Activated T-helper 2 cell treated with anti-CD3 and anti-CD28 coated beads, Interferon-gamma antibody, Interleukin-2, Interleukin-4, amounts not matched to agents 10 μg/mL and 5 μg/mL and 100 μg/mL, durations not matched to agents 14 hours and 24 hours and 36 hours (primary cell): ENCODE results near the gene EPB41L1. TPM values are rescaled to one million over a fixed set of nuclear protein-coding genes. Genes with fewer than 3 reads are reported as not detected.

Experiments used
- DNase-seq: peaks from one replicate; pipeline ENCODE4 v3.0.0; 2021; ENCODE audit warnings: low spot score
- H3K27ac Mint-ChIP-seq: one replicate; pipeline ENCODE4 v1.8.0; 2021; ENCODE audit warnings: mixed read lengths
- H3K27me3 Mint-ChIP-seq: one replicate; pipeline ENCODE4 v1.8.0; 2021; ENCODE audit warnings: low read depth, mixed read lengths
- H3K36me3 Mint-ChIP-seq: one replicate; pipeline ENCODE4 v1.8.0; 2021; ENCODE audit warnings: low read depth, mixed read lengths
- H3K4me1 Mint-ChIP-seq: one replicate; pipeline ENCODE4 v1.8.0; 2021; ENCODE audit warnings: low read depth, mixed read lengths
- H3K4me3 Mint-ChIP-seq: one replicate; pipeline ENCODE4 v1.8.0; 2021; ENCODE audit warnings: low read depth, mild to moderate bottlenecking, moderate library complexity, mixed read lengths
- H3K9me3 Mint-ChIP-seq: one replicate; pipeline ENCODE4 v1.8.0; 2021; ENCODE audit warnings: mixed read lengths
- intact Hi-C: fragments of 100-400 bp; cut with micrococcal nuclease; formaldehyde crosslinking; loops from one replicate; pipeline ENCODE4 v1.15.1; 2023
- total RNA-seq: library from RNA; stranded (reverse); gene quantifications from 2 replicates; pipeline ENCODE4 v1.2.3, GENCODE V29; 2022

The EPB41L1 gene
- total RNA-seq, 1 donor from 2014 or later = 0.41 TPM

- Mint-ChIP-seq H3K4me1 (peaks cover 2% of the 10 kb centered on the region), H3K36me3 (peaks cover 58% of the 10 kb centered on the region), H3K27ac (no peak overlapping the region), H3K27me3 (no peaks in the 10 kb centered on the region), H3K9me3 (no peaks in the 10 kb centered on the region), H3K4me3 (no peak overlapping the region)
- intact Hi-C loops = no loop called here
- no peak for DNase-seq
Observed at GRCh38 chr20:36253036-36253435, 98.5 kb downstream of the EPB41L1 start.

GRCh38 chr20:36254076-36254475, 99.5 kb downstream of the EPB41L1 start:
- intact Hi-C loops = no loop called here

GRCh38 chr20:36255445-36255844, 100.9 kb downstream of the EPB41L1 start:
- no peaks in the 10 kb centered on the region for H3K9me3 Mint-ChIP-seq
- no peak overlapping the region for H3K4me3 Mint-ChIP-seq
- H3K27me3 Mint-ChIP-seq = no peaks in the 10 kb centered on the region
- intact Hi-C loops = no loop called here
- peaks cover 39% of the 10 kb centered on the region for H3K36me3 Mint-ChIP-seq
- H3K4me1 Mint-ChIP-seq = no peaks in the 10 kb centered on the region
- H3K27ac Mint-ChIP-seq = no peak overlapping the region
- DNase-seq = no peak

More at GRCh38 chr20:36254076-36254475, 99.5 kb downstream of the EPB41L1 start:
- Mint-ChIP-seq H3K4me1 (peaks cover 2% of the 10 kb centered on the region), H3K27me3 (no peaks in the 10 kb centered on the region), H3K9me3 (no peaks in the 10 kb centered on the region), H3K27ac (no peak overlapping the region), H3K4me3 (no peak overlapping the region), H3K36me3 (peaks cover 47% of the 10 kb centered on the region)
- DNase-seq = no peak

- no peaks in the 10 kb centered on the region for H3K9me3 Mint-ChIP-seq
- H3K4me1 Mint-ChIP-seq = no peaks in the 10 kb centered on the region
- peaks cover 20% of the 10 kb centered on the region for H3K36me3 Mint-ChIP-seq
- no peak for DNase-seq
- no peak overlapping the region for H3K27ac Mint-ChIP-seq
- no peaks in the 10 kb centered on the region for H3K27me3 Mint-ChIP-seq
- no peak overlapping the region for H3K4me3 Mint-ChIP-seq
- intact Hi-C loops = loop anchor here (10.0 kb wide), 1 partner anchor 175 kb away; no protein-coding TSS in a partner anchor
Observed at GRCh38 chr20:36259177-36260061, 104.9 kb downstream of the EPB41L1 start.

- DNase-seq = no peak
- Mint-ChIP-seq H3K27ac (no peak overlapping the region), H3K36me3 (peaks cover 14% of the 10 kb centered on the region), H3K9me3 (no peaks in the 10 kb centered on the region), H3K4me1 (no peaks in the 10 kb centered on the region), H3K27me3 (no peaks in the 10 kb centered on the region), H3K4me3 (no peak overlapping the region)
- intact Hi-C loops = loop anchor here (10.0 kb wide), 1 partner anchor 174 kb away; no protein-coding TSS in a partner anchor
Observed at GRCh38 chr20:36260316-36260715, 105.8 kb downstream of the EPB41L1 start.

- no peak overlapping the region for H3K27ac Mint-ChIP-seq
- intact Hi-C loops = loop anchor here (10.0 kb wide), 1 partner anchor 173 kb away; no protein-coding TSS in a partner anchor
- H3K4me1 Mint-ChIP-seq = no peaks in the 10 kb centered on the region
- no peaks in the 10 kb centered on the region for H3K9me3 Mint-ChIP-seq
- no peak for DNase-seq
- H3K36me3 Mint-ChIP-seq = peaks cover 6% of the 10 kb centered on the region
- H3K4me3 Mint-ChIP-seq = no peak overlapping the region
- H3K27me3 Mint-ChIP-seq = no peaks in the 10 kb centered on the region
Observed at GRCh38 chr20:36261389-36262105, 107.0 kb downstream of the EPB41L1 start.

GRCh38 chr20:36262440-36262839, 107.9 kb downstream of the EPB41L1 start:
- Mint-ChIP-seq H3K9me3 (no peaks in the 10 kb centered on the region), H3K4me3 (no peak overlapping the region), H3K4me1 (no peaks in the 10 kb centered on the region), H3K36me3 (no peaks in the 10 kb centered on the region), H3K27ac (no peak overlapping the region), H3K27me3 (no peaks in the 10 kb centered on the region)
- intact Hi-C loops = loop anchor here (10.0 kb wide), 1 partner anchor 172 kb away; no protein-coding TSS in a partner anchor
- DNase-seq = no peak

- Mint-ChIP-seq H3K27ac (no peak overlapping the region), H3K36me3 (no peaks in the 10 kb centered on the region), H3K27me3 (peaks cover 2% of the 10 kb centered on the region), H3K4me3 (no peak overlapping the region), H3K9me3 (no peaks in the 10 kb centered on the region), H3K4me1 (no peaks in the 10 kb centered on the region)
- DNase-seq = no peak
- intact Hi-C loops = loop anchor here (10.0 kb wide), 1 partner anchor 170 kb away; no protein-coding TSS in a partner anchor
Observed at GRCh38 chr20:36264426-36265246, 110.1 kb downstream of the EPB41L1 start.

GRCh38 chr20:36266189-36266588, 111.6 kb downstream of the EPB41L1 start:
- no peak overlapping the region for H3K4me3 Mint-ChIP-seq
- intact Hi-C loops = loop anchor here (10.0 kb wide), 1 partner anchor 169 kb away; no protein-coding TSS in a partner anchor
- no peaks in the 10 kb centered on the region for H3K9me3 Mint-ChIP-seq
- no peaks in the 10 kb centered on the region for H3K36me3 Mint-ChIP-seq
- peaks cover 2% of the 10 kb centered on the region for H3K27me3 Mint-ChIP-seq
- DNase-seq = no peak
- H3K4me1 Mint-ChIP-seq = no peaks in the 10 kb centered on the region
- no peak overlapping the region for H3K27ac Mint-ChIP-seq

- no peaks in the 10 kb centered on the region for H3K9me3 Mint-ChIP-seq
- H3K4me1 Mint-ChIP-seq = no peaks in the 10 kb centered on the region
Observed at GRCh38 chr20:36267605-36268381, 113.3 kb downstream of the EPB41L1 start.

GRCh38 chr20:36268440-36269342, 114.2 kb downstream of the EPB41L1 start:
- intact Hi-C loops = loop anchor here (10.0 kb wide), 1 partner anchor 166 kb away; no protein-coding TSS in a partner anchor
- Mint-ChIP-seq H3K27me3 (peaks cover 2% of the 10 kb centered on the region), H3K9me3 (no peaks in the 10 kb centered on the region), H3K36me3 (no peaks in the 10 kb centered on the region), H3K4me1 (no peaks in the 10 kb centered on the region), H3K27ac (no peak overlapping the region), H3K4me3 (no peak overlapping the region)
- no peak for DNase-seq

More at GRCh38 chr20:36267605-36268381, 113.3 kb downstream of the EPB41L1 start:
- Mint-ChIP-seq H3K27me3 (peaks cover 2% of the 10 kb centered on the region), H3K27ac (no peak overlapping the region), H3K36me3 (no peaks in the 10 kb centered on the region), H3K4me3 (no peak overlapping the region)
- no peak for DNase-seq
- intact Hi-C loops = loop anchor here (10.0 kb wide), 1 partner anchor 167 kb away; no protein-coding TSS in a partner anchor
